Large intestine (tissue), 3 donors: ENCODE results near the gene SIGLEC8. TPM values are rescaled to one million over a fixed set of nuclear protein-coding genes. Genes with fewer than 3 reads are reported as not detected.

Experiments
- DNase-seq, 2 donors: peaks; one replicate each; pipeline versions ENCODE4 v3.0.0 to v3.0.0-alpha.2; 2013
- H3K27ac ChIP-seq: one replicate; pipeline ENCODE4 v1.5.1; 2013; ENCODE audit warnings: low read length
- H3K27me3 ChIP-seq: 2 replicates; pipeline ENCODE4 v1.6.1; 2013; ENCODE audit warnings: low read length; ENCODE audit not compliant: control insufficient read depth, insufficient read depth
- H3K36me3 ChIP-seq: 2 replicates; pipeline ENCODE4 v1.6.1; 2013; ENCODE audit warnings: low read length; ENCODE audit not compliant: control insufficient read depth, insufficient read depth
- H3K4me1 ChIP-seq: one replicate; pipeline ENCODE4 v1.6.1; 2013; ENCODE audit warnings: low read length; ENCODE audit not compliant: control insufficient read depth, insufficient read depth
- H3K4me3 ChIP-seq: one replicate; pipeline ENCODE4 v1.5.1; 2013; ENCODE audit warnings: low read length
- H3K9me3 ChIP-seq: one replicate; pipeline ENCODE4 v1.6.1; 2013; ENCODE audit warnings: mild to moderate bottlenecking, low read depth, low read length, moderate library complexity; ENCODE audit not compliant: control insufficient read depth
- WGBS: methylation state at CpG from one replicate; pipeline ENCODE4 v1.1.5; 2013; ENCODE audit warnings: low lambda C conversion rate; ENCODE audit not compliant: insufficient coverage; 5-methylcytosine and 5-hydroxymethylcytosine counted together
- polyA plus RNA-seq: library from polyadenylated mRNA; unstranded; fragments of 120-200 nt; gene quantifications from one replicate; pipeline ENCODE4 v1.2.1, GENCODE V29; 2013

SIGLEC8 gene
- polyA plus RNA-seq, 1 donor, result 0.54 TPM

GRCh38 chr19:51491586-51491985 is 33.3 kb upstream of the SIGLEC8 start:
- Histone ChIP-seq H3K4me1 (no peaks in the 10 kb centered on the region), H3K4me3 (no peak overlapping the region), H3K27me3 (no peaks in the 10 kb centered on the region), H3K9me3 (no peaks in the 10 kb centered on the region), H3K36me3 (peaks cover 9% of the 10 kb centered on the region), H3K27ac (no peak overlapping the region)
- DNase-seq, result no peak
- no CpG with 5 or more reads among the region's 7 CpGs for WGBS

- no peak overlapping the region for H3K27ac ChIP-seq
- no peaks in the 10 kb centered on the region for H3K4me1 ChIP-seq
- DNase-seq, result no peak
- peaks cover 9% of the 10 kb centered on the region for H3K36me3 ChIP-seq
- WGBS, result 56% methylated on average over 3 of the region's 14 CpGs
- no peaks in the 10 kb centered on the region for H3K27me3 ChIP-seq
- H3K4me3 ChIP-seq, result no peak overlapping the region
- H3K9me3 ChIP-seq, result no peaks in the 10 kb centered on the region
Measured at GRCh38 chr19:51490676-51491075, 32.4 kb upstream of the SIGLEC8 start.

GRCh38 chr19:51489113-51489512 is 30.9 kb upstream of the SIGLEC8 start:
- H3K4me1 ChIP-seq, result no peaks in the 10 kb centered on the region
- peaks cover 14% of the 10 kb centered on the region for H3K36me3 ChIP-seq
- DNase-seq, result no peak
- H3K4me3 ChIP-seq, result no peak overlapping the region
- H3K9me3 ChIP-seq, result no peaks in the 10 kb centered on the region
- H3K27me3 ChIP-seq, result no peaks in the 10 kb centered on the region
- H3K27ac ChIP-seq, result no peak overlapping the region
- 67% methylated on average over 1 of the region's 2 CpGs for WGBS

- Histone ChIP-seq H3K36me3 (peaks cover 17% of the 10 kb centered on the region), H3K4me1 (no peaks in the 10 kb centered on the region), H3K27me3 (no peaks in the 10 kb centered on the region), H3K9me3 (no peaks in the 10 kb centered on the region), H3K27ac (no peak overlapping the region), H3K4me3 (no peak overlapping the region)
- no peak for DNase-seq
- no CpG with 5 or more reads among the region's 3 CpGs for WGBS
Measured at GRCh38 chr19:51488491-51488890, 30.2 kb upstream of the SIGLEC8 start.

GRCh38 chr19:51485960-51486660 is 27.9 kb upstream of the SIGLEC8 start:
- H3K27ac ChIP-seq, result no peak overlapping the region
- WGBS, result 57% methylated on average over 1 of the region's 5 CpGs
- no peak for DNase-seq
- H3K27me3 ChIP-seq, result no peaks in the 10 kb centered on the region
- no peaks in the 10 kb centered on the region for H3K9me3 ChIP-seq
- H3K4me3 ChIP-seq, result no peak overlapping the region
- H3K4me1 ChIP-seq, result no peaks in the 10 kb centered on the region
- H3K36me3 ChIP-seq, result peaks cover 18% of the 10 kb centered on the region

GRCh38 chr19:51480590-51480989 is 22.3 kb upstream of the SIGLEC8 start:
- peaks cover 8% of the 10 kb centered on the region for H3K36me3 ChIP-seq
- no CpG with 5 or more reads among the region's 8 CpGs for WGBS
- peak overlapping the region; percentile 100 for H3K27ac ChIP-seq
- no peaks in the 10 kb centered on the region for H3K27me3 ChIP-seq
- peak; percentile 42 to 65 for DNase-seq
- H3K4me1 ChIP-seq, result peaks cover 25% of the 10 kb centered on the region
- H3K9me3 ChIP-seq, result peaks cover 4% of the 10 kb centered on the region
- H3K4me3 ChIP-seq, result no peak overlapping the region

GRCh38 chr19:51479531-51480331 is 21.5 kb upstream of the SIGLEC8 start:
- peak overlapping the region; percentile 100 for H3K27ac ChIP-seq
- H3K9me3 ChIP-seq, result peaks cover 4% of the 10 kb centered on the region
- peaks cover 4% of the 10 kb centered on the region for H3K36me3 ChIP-seq
- no peaks in the 10 kb centered on the region for H3K27me3 ChIP-seq
- 85% methylated on average over 4 of the region's 12 CpGs for WGBS
- H3K4me1 ChIP-seq, result peaks cover 32% of the 10 kb centered on the region
- DNase-seq, result peak in 1 of 2 donors; percentile 28
- H3K4me3 ChIP-seq, result peak overlapping the region; percentile 70

- Histone ChIP-seq H3K4me1 (peaks cover 42% of the 10 kb centered on the region), H3K36me3 (peaks cover 2% of the 10 kb centered on the region), H3K27ac (peak within 1 kb of the TSS; percentile 100), H3K27me3 (no peaks in the 10 kb centered on the region), H3K9me3 (peaks cover 4% of the 10 kb centered on the region), H3K4me3 (peak within 1 kb of the TSS; percentile 70)
- WGBS, result no CpG with 5 or more reads among the region's 17 CpGs
- DNase-seq, result peak; percentile 87 to 93
Measured at GRCh38 chr19:51478381-51479234, 20.4 kb upstream of the SIGLEC8 start, which contains the start of gene CEACAM18. Gene CEACAM18 (plus strand): TSS chr19:51478539.

GRCh38 chr19:51477344-51477743 is 19.1 kb upstream of the SIGLEC8 start:
- H3K36me3 ChIP-seq, result no peaks in the 10 kb centered on the region
- peak overlapping the region; percentile 100 for H3K27ac ChIP-seq
- peaks cover 4% of the 10 kb centered on the region for H3K9me3 ChIP-seq
- 92% methylated on average over 3 of the region's 5 CpGs for WGBS
- DNase-seq, result peak in 1 of 2 donors; percentile 24
- H3K4me1 ChIP-seq, result peaks cover 49% of the 10 kb centered on the region
- H3K4me3 ChIP-seq, result no peak overlapping the region
- no peaks in the 10 kb centered on the region for H3K27me3 ChIP-seq

- peaks cover 4% of the 10 kb centered on the region for H3K9me3 ChIP-seq
- H3K4me3 ChIP-seq, result no peak overlapping the region
- no peaks in the 10 kb centered on the region for H3K36me3 ChIP-seq
- peaks cover 49% of the 10 kb centered on the region for H3K4me1 ChIP-seq
- no peak for DNase-seq
- no CpG with 5 or more reads among the region's 3 CpGs for WGBS
- peak overlapping the region; percentile 96 for H3K27ac ChIP-seq
- no peaks in the 10 kb centered on the region for H3K27me3 ChIP-seq
Measured at GRCh38 chr19:51476164-51476563, 17.9 kb upstream of the SIGLEC8 start.
